Hematopoietic multipotent progenitor cell treated with erythropoietin and hydrocortisone succinate and interleukin-3 and kit ligand, for 17 days (in vitro differentiated cells): ENCODE data around the gene HNRNPA0.
A peak's percentile ranks its signal among the peaks of the same experiment; 100 is the strongest.

Source experiments
- DNase-seq: peaks from one replicate; pipeline ENCODE4 v3.0.0-alpha.2; 2015; ENCODE audit warnings: low spot score

The HNRNPA0 gene

GRCh38 chr5:137754961-137755762 is 999 bp upstream of the HNRNPA0 start:
- DNase-seq = no peak

GRCh38 chr5:137753691-137754187 is 424 bp downstream of the HNRNPA0 start:
- no peak for DNase-seq

GRCh38 chr5:137752905-137753690 is 1.1 kb downstream of the HNRNPA0 start:
- peak; percentile 51 for DNase-seq

- DNase-seq = peak; percentile 73
These were observed 2.2 kb downstream of the HNRNPA0 start for GRCh38 chr5:137751869-137752491.

- no peak for DNase-seq
These were observed 3.7 kb downstream of the HNRNPA0 start for GRCh38 chr5:137750436-137750835.

GRCh38 chr5:137747848-137748247 is 6.3 kb downstream of the HNRNPA0 start:
- DNase-seq = no peak

- DNase-seq = peak; percentile 71
These were observed 11.0 kb downstream of the HNRNPA0 start for GRCh38 chr5:137743031-137743640.

GRCh38 chr5:137741718-137742117 is 12.4 kb downstream of the HNRNPA0 start:
- no peak for DNase-seq

- no peak for DNase-seq
These were observed 14.4 kb downstream of the HNRNPA0 start for GRCh38 chr5:137739737-137740136.

- no peak for DNase-seq
These were observed 15.2 kb downstream of the HNRNPA0 start for GRCh38 chr5:137738947-137739346.

GRCh38 chr5:137737349-137738131 is 16.6 kb downstream of the HNRNPA0 start:
- DNase-seq = no peak

GRCh38 chr5:137736496-137736895 is 17.7 kb downstream of the HNRNPA0 start:
- no peak for DNase-seq

GRCh38 chr5:137735555-137736284 is 18.4 kb downstream of the HNRNPA0 start, which contains the start of gene KLHL3:
KLHL3 (minus strand) TSS chr5:137736089; CDS start chr5:137735646, 443 bp downstream.
- no peak for DNase-seq

GRCh38 chr5:137734962-137735554 is 19.1 kb downstream of the HNRNPA0 start:
- no peak for DNase-seq

- DNase-seq = no peak
These were observed 19.8 kb downstream of the HNRNPA0 start for GRCh38 chr5:137734331-137734730.

GRCh38 chr5:137733922-137734321 is 20.2 kb downstream of the HNRNPA0 start:
- no peak for DNase-seq

GRCh38 chr5:137733006-137733405 is 21.2 kb downstream of the HNRNPA0 start:
- DNase-seq = no peak

GRCh38 chr5:137731176-137731575 is 23.0 kb downstream of the HNRNPA0 start:
- DNase-seq = no peak

- no peak for DNase-seq
These were observed 23.8 kb downstream of the HNRNPA0 start for GRCh38 chr5:137730336-137730735.

GRCh38 chr5:137728048-137728447 is 26.1 kb downstream of the HNRNPA0 start:
- DNase-seq = no peak
